Measurements from ENCODE around the gene GRIA4. TPM values are rescaled to one million over a fixed set of nuclear protein-coding genes. Genes with fewer than 3 reads are reported as not detected.

GRIA4 gene
- polyA plus RNA-seq, 1 of the 3 experiments (the other 2 are of a cell fraction): 0.02 TPM

DNA sequence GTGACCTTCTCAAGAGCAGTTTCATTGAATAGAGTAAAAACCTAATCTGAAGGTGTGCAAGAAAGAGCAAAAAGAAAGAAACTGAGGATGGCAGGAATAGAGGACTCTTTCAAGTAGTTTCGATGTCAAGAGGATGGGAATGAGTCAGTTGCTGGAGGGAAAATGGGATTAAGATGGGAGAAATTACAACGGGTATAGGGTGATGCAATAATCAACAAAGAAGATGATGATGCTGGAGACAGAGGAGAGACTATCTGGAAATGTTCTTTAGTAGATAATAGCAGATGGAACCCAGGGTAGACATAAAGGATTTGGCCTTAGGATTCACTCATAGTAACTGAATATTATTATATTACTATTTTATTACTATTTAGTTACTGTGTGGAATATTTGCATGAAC, 189.4 kb downstream of the GRIA4 start:
- no peak overlapping the region for H3K4me3 ChIP-seq (ENCODE audit: low read depth in 2 of 2, low read length in 1 of 2)
- no peaks in the 10 kb centered on the region for H3K4me1 ChIP-seq (ENCODE audit: control insufficient read depth in 1 of 2, insufficient read depth in 2 of 2, low read depth in 1 of 2, low read length in 1 of 2)
- H3K9ac ChIP-seq: no peak overlapping the region
- H3K9me3 ChIP-seq: no peaks in the 10 kb centered on the region
- WGBS (ENCODE audit: low lambda C conversion rate): 27% methylated on average over 2 of the region's 2 CpGs
- H3K4me2 ChIP-seq: no peak overlapping the region
- no peak overlapping the region for H3K27ac ChIP-seq (ENCODE audit: low read depth in 2 of 2, low read length in 1 of 2)
- no peak for DNase-seq
- ChIA-PET POLR2A (no interaction called here), CTCF (no interaction called here)
- H2AFZ ChIP-seq (ENCODE audit: low read depth): no peak overlapping the region
- H3K79me2 ChIP-seq (ENCODE audit: insufficient read depth): no peaks in the 10 kb centered on the region
- H3K27me3 ChIP-seq (ENCODE audit: insufficient read depth): no peaks in the 10 kb centered on the region
- TF ChIP-seq POLR2AphosphoS5 (IDR thresholded peaks at IDR 0.05; ENCODE audit: low read depth, low read length) (no peak), RCOR1 (IDR thresholded peaks at IDR 0.05; ENCODE audit: low read length) (no peak), GATA2 (CRISPR knock-in tag; IDR thresholded peaks at IDR 0.05) (no peak), FOSL2 (IDR thresholded peaks at IDR 0.05; ENCODE audit: borderline replicate concordance, low read depth) (no peak), SMC3 (IDR thresholded peaks at IDR 0.05; ENCODE audit: low read depth, low read length) (no peak), RXRA (IDR thresholded peaks at IDR 0.05; ENCODE audit: borderline replicate concordance, low read depth) (no peak), JUND (IDR thresholded peaks at IDR 0.05) (no peak), NRF1 (IDR thresholded peaks at IDR 0.05; ENCODE audit: low read depth, low read length) (no peak)
- TF ChIP-seq, protein P1, sequence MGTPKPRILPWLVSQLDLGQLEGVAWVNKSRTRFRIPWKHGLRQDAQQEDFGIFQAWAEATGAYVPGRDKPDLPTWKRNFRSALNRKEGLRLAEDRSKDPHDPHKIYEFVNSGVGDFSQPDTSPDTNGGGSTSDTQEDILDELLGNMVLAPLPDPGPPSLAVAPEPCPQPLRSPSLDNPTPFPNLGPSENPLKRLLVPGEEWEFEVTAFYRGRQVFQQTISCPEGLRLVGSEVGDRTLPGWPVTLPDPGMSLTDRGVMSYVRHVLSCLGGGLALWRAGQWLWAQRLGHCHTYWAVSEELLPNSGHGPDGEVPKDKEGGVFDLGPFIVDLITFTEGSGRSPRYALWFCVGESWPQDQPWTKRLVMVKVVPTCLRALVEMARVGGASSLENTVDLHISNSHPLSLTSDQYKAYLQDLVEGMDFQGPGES (IDR thresholded peaks at IDR 0.05; ENCODE audit: low read depth, low read length): no peak
- TF ChIP-seq, protein P2, sequence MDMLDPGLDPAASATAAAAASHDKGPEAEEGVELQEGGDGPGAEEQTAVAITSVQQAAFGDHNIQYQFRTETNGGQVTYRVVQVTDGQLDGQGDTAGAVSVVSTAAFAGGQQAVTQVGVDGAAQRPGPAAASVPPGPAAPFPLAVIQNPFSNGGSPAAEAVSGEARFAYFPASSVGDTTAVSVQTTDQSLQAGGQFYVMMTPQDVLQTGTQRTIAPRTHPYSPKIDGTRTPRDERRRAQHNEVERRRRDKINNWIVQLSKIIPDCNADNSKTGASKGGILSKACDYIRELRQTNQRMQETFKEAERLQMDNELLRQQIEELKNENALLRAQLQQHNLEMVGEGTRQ (IDR thresholded peaks at IDR 0.05; ENCODE audit: borderline replicate concordance, low read depth, low read length): no peak
- no peaks in the 10 kb centered on the region for H3F3A ChIP-seq (replicated peaks; ENCODE audit: insufficient read depth)
- H4K20me1 ChIP-seq (ENCODE audit: insufficient read depth): no peaks in the 10 kb centered on the region
- no peaks in the 10 kb centered on the region for H3K9me2 ChIP-seq
- H3K36me3 ChIP-seq (replicated peaks in 1 of 2; ENCODE audit: control insufficient read depth in 1 of 2, insufficient read depth in 2 of 2, low read length in 1 of 2): no peaks in the 10 kb centered on the region

DNA sequence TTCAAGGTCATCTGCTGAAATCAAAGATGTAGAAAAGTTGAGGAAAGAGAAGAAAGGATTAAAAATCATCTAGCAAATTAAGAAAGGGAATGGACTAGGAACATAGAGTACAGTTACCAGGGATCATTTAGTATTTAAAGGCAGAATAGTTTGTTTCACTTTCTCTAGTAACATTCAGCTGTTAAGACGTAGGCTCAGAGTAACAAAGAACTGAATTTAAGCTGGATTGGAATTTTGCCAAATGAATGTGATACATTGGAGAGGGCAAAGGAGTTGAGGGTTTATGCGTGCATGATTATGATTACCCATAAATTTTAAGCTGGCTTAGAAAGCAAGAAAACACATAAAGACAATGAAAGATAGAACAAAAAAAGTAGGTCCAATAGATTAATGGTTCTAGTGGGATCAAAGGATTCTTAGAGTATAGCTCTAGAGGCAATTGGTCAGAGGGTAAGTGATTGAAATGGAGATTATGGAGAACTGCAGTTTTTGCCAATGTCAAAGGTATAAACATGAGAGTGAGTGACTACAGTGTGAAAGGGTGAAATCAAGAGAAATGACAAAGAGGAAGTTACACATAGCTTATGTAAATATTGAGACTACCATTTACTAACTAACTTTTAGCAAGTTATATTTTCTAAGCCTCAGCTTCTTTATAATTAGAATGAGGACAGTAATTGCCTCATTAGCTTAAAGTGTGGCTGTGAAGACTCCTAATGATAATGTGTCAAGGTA, 190.0 kb downstream of the GRIA4 start:
- no peaks in the 10 kb centered on the region for H3K9me2 ChIP-seq
- no peaks in the 10 kb centered on the region for H3K4me1 ChIP-seq (ENCODE audit: control insufficient read depth in 1 of 2, insufficient read depth in 2 of 2, low read depth in 1 of 2, low read length in 1 of 2)
- H3K79me2 ChIP-seq (ENCODE audit: insufficient read depth): no peaks in the 10 kb centered on the region
- H3K27ac ChIP-seq (ENCODE audit: low read depth in 2 of 2, low read length in 1 of 2): no peak overlapping the region
- H3K4me3 ChIP-seq (ENCODE audit: low read depth in 2 of 2, low read length in 1 of 2): no peak overlapping the region
- H3K4me2 ChIP-seq: no peak overlapping the region
- no peak overlapping the region for H2AFZ ChIP-seq (ENCODE audit: low read depth)
- H3F3A ChIP-seq (replicated peaks; ENCODE audit: insufficient read depth): no peaks in the 10 kb centered on the region
- no peaks in the 10 kb centered on the region for H3K27me3 ChIP-seq (ENCODE audit: insufficient read depth)
- DNase-seq: no peak
- 64% methylated on average over 2 of the region's 2 CpGs for WGBS (ENCODE audit: low lambda C conversion rate)
- CTCF ChIA-PET: no interaction called here
- TF ChIP-seq POLR2AphosphoS5 (IDR thresholded peaks at IDR 0.05; ENCODE audit: low read depth, low read length) (no peak), MEF2A (IDR thresholded peaks at IDR 0.05; ENCODE audit: borderline replicate concordance, low read depth) (no peak), FOXJ3 (CRISPR knock-in tag; IDR thresholded peaks at IDR 0.05) (no peak), NRF1 (IDR thresholded peaks at IDR 0.05; ENCODE audit: low read depth, low read length) (no peak), FOXM1 (IDR thresholded peaks at IDR 0.05; ENCODE audit: low read depth) (no peak), RXRA (IDR thresholded peaks at IDR 0.05; ENCODE audit: borderline replicate concordance, low read depth) (no peak), RCOR1 (IDR thresholded peaks at IDR 0.05; ENCODE audit: low read length) (no peak), CHD2 (IDR thresholded peaks at IDR 0.05; ENCODE audit: low read length, partially characterized antibody) (no peak), RFX5 (IDR thresholded peaks at IDR 0.05; ENCODE audit: low read length) (no peak), FOSL2 (IDR thresholded peaks at IDR 0.05; ENCODE audit: borderline replicate concordance, low read depth) (no peak), RAD21 (IDR thresholded peaks at IDR 0.05; ENCODE audit: low read length) (no peak)
- no peak overlapping the region for H3K9ac ChIP-seq
- POLR2A ChIA-PET: no interaction called here
- H3K36me3 ChIP-seq (replicated peaks in 1 of 2; ENCODE audit: control insufficient read depth in 1 of 2, insufficient read depth in 2 of 2, low read length in 1 of 2): no peaks in the 10 kb centered on the region
- no peaks in the 10 kb centered on the region for H4K20me1 ChIP-seq (ENCODE audit: insufficient read depth)
- H3K9me3 ChIP-seq: no peaks in the 10 kb centered on the region

Data from SK-N-SH (cell line).